Measurements from ENCODE around the gene MRPL28.

- TF ChIP-seq CTCF (IDR thresholded peaks at IDR 0.05) (no peak), POLR2A (IDR thresholded peaks at IDR 0.05) (no peak)
Observed at GRCh38 chr16:375212-375611, 4.9 kb upstream of the MRPL28 start.
